ENCODE results near the gene A1CF. TPM values are rescaled to one million over a fixed set of nuclear protein-coding genes. Genes with fewer than 3 reads are reported as not detected.
"Not testable (repeated sequence)": the region's sequence is repeated elsewhere in the genome, so short reads cannot be mapped to it uniquely, and the experiment has no call there.

Gene A1CF
- total RNA-seq, 4 donors from 2014 or later, result not detected

GRCh38 chr10:50919010-50919409, 33.6 kb upstream of the A1CF start:
- no peaks in the 10 kb centered on the region for H3K4me1 ChIP-seq
- H3K4me3 ChIP-seq, result no peak overlapping the region
- 93% methylated on average over 3 of the region's 3 CpGs for WGBS, 2 donors
- H3K27me3 ChIP-seq, result no peaks in the 10 kb centered on the region
- no peak for DNase-seq (ENCODE audit: low spot score in 2 of 2)
- TF ChIP-seq EP300 (IDR thresholded peaks at IDR 0.05), result no peak
- TF ChIP-seq POLR2A (IDR thresholded peaks at IDR 0.05), result no peak
- no peak for TF ChIP-seq CTCF (IDR thresholded peaks at IDR 0.05)
- H3K9me3 ChIP-seq, result peaks cover 0 to 11% (median 0%) of the 10 kb centered on the region in 4 donors
- no peak overlapping the region for H3K27ac ChIP-seq
- H3K36me3 ChIP-seq, result no peaks in the 10 kb centered on the region

- H3K27ac ChIP-seq, result no peak overlapping the region
- TF ChIP-seq EP300 (IDR thresholded peaks at IDR 0.05) (no peak), POLR2A (IDR thresholded peaks at IDR 0.05) (no peak), CTCF (IDR thresholded peaks at IDR 0.05) (no peak)
Measured at GRCh38 chr10:50918529-50918928, 33.1 kb upstream of the A1CF start.

GRCh38 chr10:50917486-50917885, 32.1 kb upstream of the A1CF start:
- H3K4me3 ChIP-seq, result no peak overlapping the region
- no peaks in the 10 kb centered on the region for H3K9me3 ChIP-seq
- H3K36me3 ChIP-seq, result no peaks in the 10 kb centered on the region
- H3K27me3 ChIP-seq, result no peaks in the 10 kb centered on the region
- no peak for DNase-seq (ENCODE audit: low spot score in 2 of 2)
- no peaks in the 10 kb centered on the region for H3K4me1 ChIP-seq
- TF ChIP-seq EP300 (IDR thresholded peaks at IDR 0.05), result no peak
- TF ChIP-seq POLR2A (IDR thresholded peaks at IDR 0.05), result no peak
- no peak for TF ChIP-seq CTCF (IDR thresholded peaks at IDR 0.05)
- H3K27ac ChIP-seq, result no peak overlapping the region

More at GRCh38 chr10:50918529-50918928, 33.1 kb upstream of the A1CF start:
- Histone ChIP-seq H3K27me3 (no peaks in the 10 kb centered on the region), H3K4me3 (no peak overlapping the region), H3K4me1 (no peaks in the 10 kb centered on the region), H3K36me3 (no peaks in the 10 kb centered on the region), H3K9me3 (peaks cover 0 to 7% (median 0%) of the 10 kb centered on the region in 4 donors)
- no peak for DNase-seq (ENCODE audit: low spot score in 2 of 2)

- DNase-seq (ENCODE audit: low spot score in 2 of 2), result no peak
- H3K9me3 ChIP-seq, result peaks cover 0 to 9% (median 0%) of the 10 kb centered on the region in 4 donors
- H3K4me3 ChIP-seq, result no peak overlapping the region
- H3K36me3 ChIP-seq, result no peaks in the 10 kb centered on the region
- H3K4me1 ChIP-seq, result no peaks in the 10 kb centered on the region
- H3K27me3 ChIP-seq, result no peaks in the 10 kb centered on the region
- 85 to 87% methylated on average over 7 of the region's 7 CpGs for WGBS, 2 donors
- H3K27ac ChIP-seq, result no peak overlapping the region
- TF ChIP-seq POLR2A (IDR thresholded peaks at IDR 0.05) (no peak), EP300 (IDR thresholded peaks at IDR 0.05) (no peak), CTCF (IDR thresholded peaks at IDR 0.05) (no peak)
Measured at GRCh38 chr10:50909334-50910014, 24.0 kb upstream of the A1CF start.

GRCh38 chr10:50908366-50908765, 22.9 kb upstream of the A1CF start:
- 87 to 90% methylated on average over 4 of the region's 4 CpGs for WGBS, 2 donors
- TF ChIP-seq POLR2A (IDR thresholded peaks at IDR 0.05) (no peak), EP300 (IDR thresholded peaks at IDR 0.05) (no peak), CTCF (IDR thresholded peaks at IDR 0.05) (no peak)
- H3K27me3 ChIP-seq, result no peaks in the 10 kb centered on the region
- H3K27ac ChIP-seq, result no peak overlapping the region
- no peak for DNase-seq (ENCODE audit: low spot score in 2 of 2)
- H3K9me3 ChIP-seq, result peaks cover 0 to 9% (median 0%) of the 10 kb centered on the region in 4 donors
- H3K4me3 ChIP-seq, result no peak overlapping the region
- no peaks in the 10 kb centered on the region for H3K36me3 ChIP-seq
- H3K4me1 ChIP-seq, result no peaks in the 10 kb centered on the region

GRCh38 chr10:50905797-50906196, 20.4 kb upstream of the A1CF start:
- H3K27me3 ChIP-seq; H3K4me1 ChIP-seq; DNase-seq (ENCODE audit: low spot score in 2 of 2); H3K36me3 ChIP-seq; H3K4me3 ChIP-seq; H3K9me3 ChIP-seq; H3K27ac ChIP-seq: not testable (repeated sequence)
- WGBS, 2 donors, result 87 to 89% methylated on average over 15 of the region's 15 CpGs
